Testis (tissue), 5 donors: ENCODE data around the gene CFAP221. TPM values are rescaled to one million over a fixed set of nuclear protein-coding genes. Genes with fewer than 3 reads are reported as not detected.

ENCODE experiments used
- DNase-seq: peaks from one replicate; pipeline ENCODE4 v3.0.0-alpha.2; 2019
- H3K27ac ChIP-seq, 2 donors: fragments of 200-600 bp; sonication (generic); one replicate each; pipeline ENCODE4 v1.5.1; 2019
- H3K27me3 ChIP-seq: fragments of 200-600 bp; sonication (generic); one replicate; pipeline ENCODE4 v1.5.1; 2019
- H3K36me3 ChIP-seq: fragments of 200-600 bp; sonication (generic); one replicate; pipeline ENCODE4 v1.5.1; 2017; ENCODE audit warnings: low read depth; ENCODE audit errors: missing control alignments
- H3K4me1 ChIP-seq: fragments of 200-600 bp; sonication (generic); one replicate; pipeline ENCODE4 v1.5.1; 2019
- H3K4me3 ChIP-seq, 2 donors: fragments of 200-600 bp; sonication (generic); one replicate each; pipeline ENCODE4 v1.5.1; 2017 to 2019
- H3K9me3 ChIP-seq: fragments of 200-600 bp; sonication (generic); one replicate; pipeline ENCODE4 v1.5.1; 2017
- POLR2A ChIP-seq: fragments of 450-650 bp; IDR thresholded peaks from one replicate; pipeline ENCODE4 v1.6.1; 2017; ENCODE audit warnings: antibody characterized with exemption, mild to moderate bottlenecking, moderate library complexity
- WGBS, 2 donors: methylation state at CpG; one replicate each; pipeline ENCODE4 v1.1.5; 2018; 5-methylcytosine and 5-hydroxymethylcytosine counted together
- intact Hi-C: fragments of 100-400 bp; cut with DNase I; formaldehyde crosslinking; loops from one replicate; pipeline ENCODE4 v1.15.1; 2023; ENCODE audit warnings: low total_unique reads
- long read RNA-seq, 2 donors: transcript quantifications; one replicate each; lab custom pipeline, GENCODE V29; 2026
- polyA plus RNA-seq: library from polyadenylated mRNA; stranded (reverse); fragments of 350-450 nt; fragmentation: Illumina TruSeq; extraction: RNeasy Lipid Tissue Mini Kit (QIAGEN cat#74804); gene quantifications from one replicate; pipeline ENCODE4 v1.2.3, GENCODE V29; 2014; ENCODE audit warnings: low read depth, low replicate concordance; ENCODE audit not compliant: insufficient read depth
- total RNA-seq, 2 donors: library from RNA; depleted of rRNA; stranded (reverse); fragments of >200 nt; gene quantifications; one replicate each; pipeline ENCODE4 v1.2.3, GENCODE V29; 2016
- TF ChIP-seq, protein P1 (sequence below), 3 experiments: fragments of 450-650 bp in 2 of 3; fragments of 200-600 bp in 1 of 3; sonication (generic) in 1 of 3; IDR thresholded peaks; one replicate each; pipeline ENCODE4 v1.5.1; 2016 to 2019; ENCODE audit warnings: antibody characterized with exemption in 3 of 3, mild to moderate bottlenecking in 2 of 3, moderate library complexity in 1 of 3

Gene CFAP221
- total RNA-seq (10 to 100 TPM; 28.2 to 62.4 TPM), polyA plus RNA-seq (91.2 TPM)
- long read RNA-seq, donor 1 = 0 reads
- long read RNA-seq, donor 2 = 0 reads

DNA sequence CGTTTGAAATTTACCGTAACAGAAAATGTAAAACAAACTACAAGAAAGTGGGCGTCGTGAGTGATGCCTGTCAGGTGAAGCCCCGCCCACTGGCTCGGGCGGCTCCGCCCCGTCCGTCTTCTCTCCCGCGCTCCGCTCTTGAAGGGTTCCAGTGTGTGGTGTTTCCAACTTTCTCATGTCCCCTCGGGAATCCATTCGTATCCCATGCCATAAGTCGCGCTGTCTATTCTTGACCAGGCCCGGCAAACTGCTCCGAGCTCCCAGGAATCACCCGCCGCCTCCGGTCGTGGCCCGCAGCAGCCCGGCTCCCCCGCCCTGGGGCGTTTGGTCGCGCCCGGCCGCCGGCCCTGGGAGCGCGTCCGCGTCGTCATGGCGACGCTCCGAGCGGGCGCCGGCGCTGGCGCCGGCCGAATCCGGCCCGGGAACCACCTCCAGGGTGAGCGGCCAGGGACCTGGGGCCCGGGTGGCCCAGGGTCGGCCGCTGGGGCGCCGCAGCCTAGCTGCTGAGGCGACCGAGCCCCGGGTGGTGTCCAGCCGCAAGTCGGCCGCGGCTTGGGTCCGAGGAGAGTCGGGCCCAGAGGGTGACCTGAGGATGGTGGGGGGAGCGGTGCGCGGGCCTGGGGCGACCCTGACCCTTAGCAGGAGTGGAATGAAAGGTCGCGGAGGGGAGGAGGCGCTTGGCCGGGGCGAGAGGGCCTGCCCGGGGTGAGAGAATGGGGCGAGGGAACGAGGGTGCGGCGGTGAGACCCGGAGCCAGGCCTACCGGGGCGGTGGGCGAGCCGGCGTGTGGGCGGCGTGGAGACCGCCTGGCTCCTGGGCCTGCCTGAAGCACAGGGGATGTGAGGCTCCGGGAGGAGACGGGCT is at the start of gene CFAP221:
TSS of gene CFAP221 (plus strand) at position 375 of the 864 bp plus-strand sequence. CDS start 1,683 bp downstream, outside the sequence.
- H3K27me3 ChIP-seq = no peaks in the 10 kb centered on the region
- H3K9me3 ChIP-seq = no peaks in the 10 kb centered on the region
- TF ChIP-seq POLR2A = no peak
- TF ChIP-seq, protein P1, sequence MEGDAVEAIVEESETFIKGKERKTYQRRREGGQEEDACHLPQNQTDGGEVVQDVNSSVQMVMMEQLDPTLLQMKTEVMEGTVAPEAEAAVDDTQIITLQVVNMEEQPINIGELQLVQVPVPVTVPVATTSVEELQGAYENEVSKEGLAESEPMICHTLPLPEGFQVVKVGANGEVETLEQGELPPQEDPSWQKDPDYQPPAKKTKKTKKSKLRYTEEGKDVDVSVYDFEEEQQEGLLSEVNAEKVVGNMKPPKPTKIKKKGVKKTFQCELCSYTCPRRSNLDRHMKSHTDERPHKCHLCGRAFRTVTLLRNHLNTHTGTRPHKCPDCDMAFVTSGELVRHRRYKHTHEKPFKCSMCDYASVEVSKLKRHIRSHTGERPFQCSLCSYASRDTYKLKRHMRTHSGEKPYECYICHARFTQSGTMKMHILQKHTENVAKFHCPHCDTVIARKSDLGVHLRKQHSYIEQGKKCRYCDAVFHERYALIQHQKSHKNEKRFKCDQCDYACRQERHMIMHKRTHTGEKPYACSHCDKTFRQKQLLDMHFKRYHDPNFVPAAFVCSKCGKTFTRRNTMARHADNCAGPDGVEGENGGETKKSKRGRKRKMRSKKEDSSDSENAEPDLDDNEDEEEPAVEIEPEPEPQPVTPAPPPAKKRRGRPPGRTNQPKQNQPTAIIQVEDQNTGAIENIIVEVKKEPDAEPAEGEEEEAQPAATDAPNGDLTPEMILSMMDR (IDR thresholded peaks at IDR 0.05) = no peak
- H3K4me1 ChIP-seq = peaks cover 4% of the 10 kb centered on the region
- DNase-seq = peak; percentile 93
- intact Hi-C loops = no loop called here
- no peaks in the 10 kb centered on the region for H3K36me3 ChIP-seq
- H3K27ac ChIP-seq = peak within 1 kb of the TSS; percentile 67 to 71
- 2 to 3% methylated on average over 18 to 85 of the region's 89 CpGs for WGBS, 2 donors
- H3K4me3 ChIP-seq = peak within 1 kb of the TSS; percentile 61 to 82

DNA sequence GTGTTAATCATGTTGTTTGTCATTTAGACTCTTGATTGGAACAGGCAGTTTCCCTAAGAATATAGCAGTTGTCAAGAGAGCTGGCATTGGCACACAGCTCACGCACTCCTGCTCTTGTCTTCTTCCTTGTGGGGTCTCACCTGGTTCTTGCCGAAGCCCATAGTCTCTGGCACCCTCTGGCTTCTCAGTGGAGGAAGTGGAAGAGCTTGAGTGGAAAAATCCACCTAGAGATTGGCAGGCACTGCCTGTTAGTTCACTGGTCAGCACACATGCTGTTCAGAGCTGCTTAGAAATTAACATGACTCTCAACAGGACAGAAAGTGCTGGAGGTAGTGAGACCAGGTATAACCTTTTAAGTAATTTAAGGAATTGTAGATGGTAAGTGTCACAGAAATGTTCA is 48.3 kb upstream of the CFAP221 start:
- 88 to 100% methylated on average over 2 of the region's 2 CpGs for WGBS, 2 donors
- no peak overlapping the region for H3K4me3 ChIP-seq
- intact Hi-C loops = no loop called here
- TF ChIP-seq POLR2A = no peak
- TF ChIP-seq, protein P1 (IDR thresholded peaks at IDR 0.05) = no peak
- H3K27ac ChIP-seq = no peak overlapping the region
- no peaks in the 10 kb centered on the region for H3K4me1 ChIP-seq
- no peaks in the 10 kb centered on the region for H3K36me3 ChIP-seq
- no peaks in the 10 kb centered on the region for H3K9me3 ChIP-seq
- no peaks in the 10 kb centered on the region for H3K27me3 ChIP-seq
- DNase-seq = no peak

DNA sequence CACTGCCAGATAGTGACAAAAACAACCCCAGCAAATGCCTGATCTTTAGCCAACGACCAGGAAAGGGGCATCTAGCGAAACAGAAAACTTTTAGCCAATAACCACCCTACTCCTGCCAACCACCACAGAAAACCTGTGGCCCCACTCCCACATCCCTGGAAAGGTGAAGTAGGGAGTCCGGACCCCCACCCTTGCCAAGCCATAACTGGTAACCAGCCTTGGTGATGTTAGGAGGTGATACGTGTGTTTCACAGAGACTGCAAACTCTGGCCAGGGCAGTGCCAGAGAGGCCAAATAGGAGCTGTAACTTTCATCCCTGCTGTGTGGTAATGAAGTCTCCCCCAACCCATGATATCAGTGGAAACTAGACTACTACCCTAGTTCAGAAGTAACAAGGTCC is 47.6 kb upstream of the CFAP221 start:
- H3K4me1 ChIP-seq = no peaks in the 10 kb centered on the region
- TF ChIP-seq POLR2A = no peak
- TF ChIP-seq, protein P1 (IDR thresholded peaks at IDR 0.05) = no peak
- H3K4me3 ChIP-seq = no peak overlapping the region
- 70 to 82% methylated on average over 4 of the region's 4 CpGs for WGBS, 2 donors
- no peak overlapping the region for H3K27ac ChIP-seq
- H3K9me3 ChIP-seq = no peaks in the 10 kb centered on the region
- H3K27me3 ChIP-seq = no peaks in the 10 kb centered on the region
- DNase-seq = no peak
- intact Hi-C loops = no loop called here
- H3K36me3 ChIP-seq = no peaks in the 10 kb centered on the region

DNA sequence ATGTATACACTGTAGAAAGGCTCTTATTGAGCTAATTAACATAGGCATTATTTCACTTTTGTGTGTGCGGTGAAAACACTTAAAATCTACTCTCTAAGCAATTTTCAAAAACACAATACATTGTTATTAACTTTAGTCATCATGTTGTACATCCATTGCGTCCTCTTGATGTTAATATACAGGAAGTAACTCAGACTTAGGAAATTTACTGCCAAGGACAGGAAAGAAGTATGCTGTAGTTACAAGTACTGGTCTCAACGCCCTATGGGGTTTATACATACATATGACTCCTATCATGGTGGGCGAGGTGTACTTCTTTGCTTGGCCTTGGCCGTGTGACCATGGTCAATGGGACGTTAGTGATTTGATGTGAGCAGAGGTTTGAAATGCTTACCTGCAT is 35.5 kb upstream of the CFAP221 start:
- no peaks in the 10 kb centered on the region for H3K4me1 ChIP-seq
- H3K4me3 ChIP-seq = no peak overlapping the region
- H3K27ac ChIP-seq = no peak overlapping the region
- 83 to 85% methylated on average over 6 of the region's 6 CpGs for WGBS, 2 donors
- TF ChIP-seq POLR2A = no peak
- TF ChIP-seq, protein P1 (IDR thresholded peaks at IDR 0.05) = no peak
- intact Hi-C loops = no loop called here
- H3K27me3 ChIP-seq = no peaks in the 10 kb centered on the region
- H3K9me3 ChIP-seq = no peaks in the 10 kb centered on the region
- no peak for DNase-seq
- no peaks in the 10 kb centered on the region for H3K36me3 ChIP-seq
